Testis (tissue), 2 donors: ENCODE results near the gene DYNLRB1.

Experiments used
- POLR2A ChIP-seq: fragments of 450-650 bp; IDR thresholded peaks from one replicate; pipeline ENCODE4 v1.6.1; 2017; ENCODE audit warnings: antibody characterized with exemption, mild to moderate bottlenecking, moderate library complexity
- TF ChIP-seq, protein P1 (sequence below), 3 experiments: fragments of 450-650 bp in 2 of 3; fragments of 200-600 bp in 1 of 3; sonication (generic) in 1 of 3; IDR thresholded peaks; one replicate each; pipeline ENCODE4 v1.5.1; 2016 to 2019; ENCODE audit warnings: antibody characterized with exemption in 3 of 3, mild to moderate bottlenecking in 2 of 3, moderate library complexity in 1 of 3

DNA sequence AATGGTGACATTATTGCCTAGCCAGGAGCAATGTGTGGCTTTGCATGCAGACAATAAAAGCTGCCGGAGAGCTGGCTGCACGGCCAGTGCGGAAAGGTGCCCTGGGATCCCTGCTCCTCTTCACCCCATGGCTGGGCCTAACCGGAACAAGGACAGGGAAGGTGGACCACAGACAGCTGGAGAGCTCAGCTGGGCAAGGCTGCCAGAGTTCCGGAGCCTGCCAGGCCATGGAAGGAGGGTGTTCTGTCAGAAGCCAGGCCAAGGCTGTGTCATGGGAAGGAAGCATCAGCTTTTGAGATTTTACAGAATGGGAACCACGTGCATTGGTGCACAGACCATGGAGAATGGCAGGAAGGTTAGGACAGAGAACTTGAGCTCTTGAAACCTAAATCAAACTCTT lies 67.3 kb downstream of the DYNLRB1 start:
- TF ChIP-seq, protein P1, sequence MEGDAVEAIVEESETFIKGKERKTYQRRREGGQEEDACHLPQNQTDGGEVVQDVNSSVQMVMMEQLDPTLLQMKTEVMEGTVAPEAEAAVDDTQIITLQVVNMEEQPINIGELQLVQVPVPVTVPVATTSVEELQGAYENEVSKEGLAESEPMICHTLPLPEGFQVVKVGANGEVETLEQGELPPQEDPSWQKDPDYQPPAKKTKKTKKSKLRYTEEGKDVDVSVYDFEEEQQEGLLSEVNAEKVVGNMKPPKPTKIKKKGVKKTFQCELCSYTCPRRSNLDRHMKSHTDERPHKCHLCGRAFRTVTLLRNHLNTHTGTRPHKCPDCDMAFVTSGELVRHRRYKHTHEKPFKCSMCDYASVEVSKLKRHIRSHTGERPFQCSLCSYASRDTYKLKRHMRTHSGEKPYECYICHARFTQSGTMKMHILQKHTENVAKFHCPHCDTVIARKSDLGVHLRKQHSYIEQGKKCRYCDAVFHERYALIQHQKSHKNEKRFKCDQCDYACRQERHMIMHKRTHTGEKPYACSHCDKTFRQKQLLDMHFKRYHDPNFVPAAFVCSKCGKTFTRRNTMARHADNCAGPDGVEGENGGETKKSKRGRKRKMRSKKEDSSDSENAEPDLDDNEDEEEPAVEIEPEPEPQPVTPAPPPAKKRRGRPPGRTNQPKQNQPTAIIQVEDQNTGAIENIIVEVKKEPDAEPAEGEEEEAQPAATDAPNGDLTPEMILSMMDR (IDR thresholded peaks at IDR 0.05), result no peak
- no peak for TF ChIP-seq POLR2A
